ENCODE data around the gene GP2. TPM values are rescaled to one million over a fixed set of nuclear protein-coding genes. Genes with fewer than 3 reads are reported as not detected.

The GP2 gene
- total RNA-seq, 1 donor from 2014 or later, result not detected

DNA sequence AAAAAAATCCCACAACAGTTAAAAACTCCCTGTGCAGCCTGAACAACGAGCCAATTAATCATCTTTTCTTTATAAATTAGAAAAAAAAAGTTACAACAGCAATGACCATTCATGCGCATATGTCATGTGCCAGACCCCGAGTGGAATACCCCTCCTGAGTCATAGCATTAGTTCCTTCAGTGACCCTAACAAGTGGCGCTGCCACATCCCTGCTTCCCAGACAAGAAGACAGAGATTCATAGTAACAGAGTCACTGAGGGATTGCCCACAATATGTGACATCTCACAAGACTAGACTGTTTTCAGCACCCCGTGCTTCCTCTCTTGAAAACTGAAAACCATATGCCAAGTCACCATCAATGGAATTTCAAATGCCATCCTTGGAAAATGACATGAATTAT, 17.3 kb upstream of the GP2 start:
- no peak for DNase-seq (ENCODE audit: low read depth)
- TF ChIP-seq CTCF (conservative IDR thresholded peaks at IDR 0.05; ENCODE audit: low read depth, low read length), result no peak
- no peak overlapping the region for H3K4me3 ChIP-seq (ENCODE audit: low read depth, low read length)

GRCh38 chr16:20339744-20340143, 12.4 kb upstream of the GP2 start:
- H3K4me3 ChIP-seq (ENCODE audit: low read depth, low read length), result no peak overlapping the region
- no peak for TF ChIP-seq CTCF (conservative IDR thresholded peaks at IDR 0.05; ENCODE audit: low read depth, low read length)
- no peak for DNase-seq (ENCODE audit: low read depth)

- no peak overlapping the region for H3K4me3 ChIP-seq (ENCODE audit: low read depth, low read length)
- no peak for DNase-seq (ENCODE audit: low read depth)
- no peak for TF ChIP-seq CTCF (conservative IDR thresholded peaks at IDR 0.05; ENCODE audit: low read depth, low read length)
Measured at GRCh38 chr16:20336955-20337354, 9.6 kb upstream of the GP2 start.

GRCh38 chr16:20334396-20334795, 7.1 kb upstream of the GP2 start:
- no peak for DNase-seq (ENCODE audit: low read depth)
- H3K4me3 ChIP-seq (ENCODE audit: low read depth, low read length), result no peak overlapping the region
- no peak for TF ChIP-seq CTCF (conservative IDR thresholded peaks at IDR 0.05; ENCODE audit: low read depth, low read length)

DNA sequence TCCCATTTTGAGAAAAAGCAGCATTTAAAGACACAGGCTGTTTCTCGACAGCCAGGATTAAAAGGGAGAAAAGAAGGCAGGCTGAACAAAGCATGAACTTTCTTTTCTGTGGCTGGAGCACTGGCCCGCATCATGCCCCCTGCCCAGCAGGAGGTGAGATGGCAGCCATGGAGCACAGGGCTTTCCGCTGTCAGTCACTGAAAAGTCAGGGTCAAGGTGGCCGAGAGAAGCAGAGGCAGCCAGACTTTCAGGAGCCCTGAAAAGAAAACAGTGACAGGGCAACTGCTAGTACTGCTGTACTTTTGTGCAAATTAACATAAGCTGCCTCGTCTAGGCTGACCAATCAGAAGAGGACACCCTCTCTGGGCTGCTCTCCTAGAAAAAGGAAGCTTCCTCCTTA, 5.8 kb upstream of the GP2 start:
- no peak for TF ChIP-seq CTCF (conservative IDR thresholded peaks at IDR 0.05; ENCODE audit: low read depth, low read length)
- DNase-seq (ENCODE audit: low read depth), result no peak
- no peak overlapping the region for H3K4me3 ChIP-seq (ENCODE audit: low read depth, low read length)

GRCh38 chr16:20332411-20332810, 5.1 kb upstream of the GP2 start:
- no peak for DNase-seq (ENCODE audit: low read depth)
- H3K4me3 ChIP-seq (ENCODE audit: low read depth, low read length), result no peak overlapping the region
- no peak for TF ChIP-seq CTCF (conservative IDR thresholded peaks at IDR 0.05; ENCODE audit: low read depth, low read length)

DNA sequence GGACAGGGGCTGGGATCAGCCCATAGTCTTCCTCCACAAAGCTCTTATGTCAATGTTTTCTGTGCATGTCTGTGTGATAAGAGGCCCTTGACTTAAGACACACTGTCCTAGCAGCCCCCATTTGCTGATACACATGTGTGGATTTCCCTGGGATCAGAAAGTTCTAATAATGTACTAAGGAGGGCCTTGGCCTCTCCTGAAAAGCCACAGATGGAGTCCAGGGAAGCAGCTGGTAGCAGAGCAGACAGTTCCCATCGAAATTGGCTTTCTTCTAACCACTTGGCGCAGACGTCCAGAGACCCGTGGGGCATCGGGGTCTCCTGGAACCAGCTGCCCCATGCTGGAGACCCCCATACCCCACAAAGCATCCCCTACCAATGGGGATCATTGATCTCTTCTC, 4.3 kb upstream of the GP2 start:
- no peak overlapping the region for H3K4me3 ChIP-seq (ENCODE audit: low read depth, low read length)
- no peak for DNase-seq (ENCODE audit: low read depth)
- no peak for TF ChIP-seq CTCF (conservative IDR thresholded peaks at IDR 0.05; ENCODE audit: low read depth, low read length)

Measured in epithelial cell of proximal tubule (primary cell).